OCI-LY7 (cell line): ENCODE data around the gene AFF3.

Experiments
- CTCF ChIP-seq: fragments of 200-600 bp; sonication (generic); conservative IDR thresholded peaks from 2 replicates; pipeline ENCODE4 v1.5.1; 2014; ENCODE audit warnings: mild to moderate bottlenecking, antibody characterized with exemption, low read length, moderate library complexity, mixed read lengths
- EZH2phosphoT487 ChIP-seq: fragments of 200-600 bp; sonication (generic); IDR thresholded peaks from 2 replicates; pipeline ENCODE4 v1.6.1; 2018; ENCODE audit warnings: low read depth, borderline replicate concordance, mild to moderate bottlenecking, mixed run types, antibody characterized with exemption, low read length, moderate library complexity, mixed read lengths

- TF ChIP-seq CTCF (no peak), EZH2phosphoT487 (no peak)
Measured at GRCh38 chr2:99611034-99611433, 531.4 kb downstream of the AFF3 start.
